ENCODE results near the gene TAGLN3.

TAGLN3 gene

DNA sequence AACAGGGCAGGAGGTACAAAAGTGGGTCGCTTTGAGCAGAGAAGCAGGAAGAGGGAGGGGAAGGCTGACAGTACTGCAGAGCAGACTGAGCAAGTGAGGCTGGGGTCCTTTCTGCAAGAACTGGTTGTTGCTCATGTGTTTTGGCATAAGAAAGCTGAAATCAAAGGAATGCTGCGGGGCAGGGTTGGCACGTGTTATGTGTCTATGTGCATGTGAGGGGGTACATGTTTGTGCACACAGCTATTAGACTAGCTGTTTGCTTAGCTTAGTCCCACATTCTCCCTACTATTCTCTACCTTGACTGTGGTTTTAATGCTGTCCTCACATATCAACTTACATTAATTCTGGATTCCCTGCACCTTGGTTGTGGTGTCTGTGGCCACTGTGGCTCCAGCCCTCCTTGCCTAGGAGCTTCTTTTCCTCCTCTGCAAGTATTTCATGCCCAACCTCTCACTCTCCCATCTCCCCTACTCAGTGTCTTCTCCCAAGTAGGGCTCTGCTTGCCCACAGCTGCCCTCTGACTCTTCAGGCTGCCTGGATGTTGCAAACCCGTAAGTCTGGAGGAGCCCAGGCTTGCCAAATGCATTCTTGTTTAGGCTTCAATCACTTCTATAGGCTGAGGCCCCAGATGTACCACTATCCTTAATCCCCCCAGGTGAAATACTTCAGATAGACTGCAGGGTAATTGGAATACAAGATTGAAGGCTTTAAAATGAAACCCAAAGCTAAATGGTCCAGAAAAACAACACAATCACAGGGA lies 4.8 kb downstream of the TAGLN3 start:
- no peak for DNase-seq
- intact Hi-C loops (cut with DNase I) = no loop called here

DNA sequence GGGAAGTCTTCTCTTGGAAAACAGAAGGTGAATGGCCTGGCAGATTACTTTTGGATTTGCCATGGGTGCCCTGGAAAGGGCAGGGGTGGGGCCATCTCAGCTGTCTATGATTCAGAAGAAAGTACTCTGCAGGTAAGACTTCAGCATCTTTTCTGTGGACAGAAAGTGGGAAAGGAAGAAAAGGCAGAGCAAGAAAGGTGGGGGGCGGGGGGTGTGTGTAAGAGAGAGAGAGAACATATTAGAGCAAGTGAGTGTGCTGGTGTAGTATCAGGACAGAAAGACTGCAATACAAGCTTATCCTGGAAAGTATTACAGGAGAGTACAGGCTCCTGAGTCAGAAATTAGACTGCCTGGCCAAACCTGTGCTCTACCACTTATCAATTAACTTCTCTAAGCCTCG lies 5.5 kb downstream of the TAGLN3 start:
- DNase-seq = no peak
- intact Hi-C loops (cut with DNase I) = no loop called here

DNA sequence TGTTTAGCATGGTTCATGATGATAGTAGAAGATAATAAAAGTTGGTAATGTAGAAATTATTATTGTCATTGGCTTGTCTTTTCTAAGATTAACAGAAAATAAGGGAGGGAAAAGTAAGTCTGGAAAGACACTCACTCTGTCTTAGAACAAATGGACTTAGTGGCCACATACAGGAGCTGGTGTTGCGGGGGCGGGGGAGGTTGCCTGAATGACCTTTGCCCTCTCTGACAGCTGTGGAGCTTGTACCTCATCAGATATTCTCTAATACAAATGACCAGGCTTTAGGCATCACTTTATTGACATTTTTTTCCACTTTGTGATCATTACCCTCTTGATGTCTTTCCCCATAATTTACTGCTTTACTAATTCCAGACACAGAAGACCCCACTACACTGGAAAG lies 5.9 kb downstream of the TAGLN3 start:
- intact Hi-C loops (cut with DNase I) = no loop called here
- DNase-seq = no peak

DNA sequence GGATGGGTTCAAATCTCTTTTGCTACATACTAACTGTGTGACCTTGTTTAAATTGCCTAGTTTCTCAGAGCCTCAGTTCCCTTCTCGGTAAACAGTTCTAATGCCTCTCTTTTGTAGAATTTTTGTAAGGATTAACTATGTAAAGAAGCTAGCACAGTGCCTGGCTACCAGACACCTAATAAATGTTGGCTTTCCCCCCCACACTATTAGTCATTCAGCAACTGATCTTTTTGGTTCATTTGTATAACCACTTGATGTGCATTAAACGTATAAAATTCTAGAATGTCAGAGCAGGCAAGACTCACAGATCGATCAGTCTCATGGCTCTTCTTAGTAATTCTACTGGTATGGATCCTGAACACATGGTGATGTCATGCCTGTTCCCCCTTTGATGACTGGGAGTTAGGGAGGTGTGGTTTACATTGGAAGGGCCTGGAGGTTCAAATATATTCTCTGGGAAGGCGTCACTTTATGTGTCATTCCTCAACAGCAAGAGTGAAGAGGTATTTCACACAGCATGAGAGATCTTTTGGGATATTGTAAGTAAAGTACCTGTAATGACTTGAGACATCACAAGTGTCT lies 6.5 kb downstream of the TAGLN3 start:
- intact Hi-C loops (cut with DNase I) = no loop called here
- no peak for DNase-seq

DNA sequence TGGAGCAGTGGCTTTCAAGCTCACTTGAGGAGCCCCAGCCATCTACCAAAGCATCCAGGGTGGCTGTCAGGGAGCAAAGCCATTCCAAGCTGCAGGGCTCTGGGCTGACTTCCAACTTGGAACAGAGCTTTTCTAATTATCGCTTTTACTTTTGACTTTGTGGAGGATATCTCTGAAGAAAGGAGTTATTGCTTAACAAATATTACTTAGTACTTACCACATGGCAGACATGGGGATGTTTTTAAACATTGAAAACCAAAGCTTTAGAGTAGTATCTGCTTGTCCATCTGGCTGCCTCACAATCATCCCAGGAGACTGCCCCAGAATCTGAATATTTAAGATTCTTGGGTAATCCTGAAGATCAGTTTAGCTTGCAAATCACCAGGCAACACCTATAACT lies 8.9 kb downstream of the TAGLN3 start:
- peak in 1 of 42 donors; percentile 31 for DNase-seq
- intact Hi-C loops (cut with DNase I) = no loop called here

DNA sequence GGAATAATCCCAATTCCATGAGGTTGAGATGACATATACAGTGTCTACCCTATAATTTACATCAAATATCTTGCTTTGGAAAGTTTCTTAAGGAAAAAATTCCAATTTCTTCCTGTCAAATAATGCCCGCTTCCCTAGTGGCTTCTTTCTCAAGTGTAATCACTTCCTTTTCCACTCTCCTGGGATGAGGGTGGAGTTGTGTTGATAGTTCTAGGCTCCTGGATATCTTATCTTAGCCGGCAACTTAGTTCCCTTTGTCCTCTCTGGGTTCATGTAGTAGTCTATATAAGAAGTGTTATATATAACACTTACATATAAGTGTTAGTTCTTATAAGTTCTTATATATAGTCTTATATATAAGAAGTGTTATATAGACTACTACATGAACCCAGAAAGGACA lies 10.9 kb downstream of the TAGLN3 start:
- intact Hi-C loops (cut with DNase I) = no loop called here

DNA sequence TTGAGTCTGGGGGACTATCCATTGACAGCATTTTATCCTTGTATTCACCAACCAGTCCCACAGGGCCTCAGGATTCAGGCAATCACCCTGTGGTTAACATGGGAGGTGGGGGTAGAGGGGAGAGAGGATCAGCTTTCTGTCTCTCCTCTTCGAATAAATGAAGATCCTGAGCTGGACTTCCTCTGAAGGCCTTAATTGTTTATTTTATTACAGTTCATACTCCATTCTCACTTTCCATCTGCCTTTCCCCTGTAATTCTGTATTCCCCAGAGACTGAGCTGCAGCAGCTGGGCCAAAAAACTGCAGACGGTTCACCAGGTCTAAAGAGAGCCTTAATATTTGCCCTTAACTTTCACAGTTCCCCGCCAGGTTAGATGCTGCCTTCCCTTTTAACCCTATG lies 11.9 kb downstream of the TAGLN3 start:
- DNase-seq = no peak

More for the DNA sequence above, 10.9 kb downstream of the TAGLN3 start:
- no peak for DNase-seq

DNA sequence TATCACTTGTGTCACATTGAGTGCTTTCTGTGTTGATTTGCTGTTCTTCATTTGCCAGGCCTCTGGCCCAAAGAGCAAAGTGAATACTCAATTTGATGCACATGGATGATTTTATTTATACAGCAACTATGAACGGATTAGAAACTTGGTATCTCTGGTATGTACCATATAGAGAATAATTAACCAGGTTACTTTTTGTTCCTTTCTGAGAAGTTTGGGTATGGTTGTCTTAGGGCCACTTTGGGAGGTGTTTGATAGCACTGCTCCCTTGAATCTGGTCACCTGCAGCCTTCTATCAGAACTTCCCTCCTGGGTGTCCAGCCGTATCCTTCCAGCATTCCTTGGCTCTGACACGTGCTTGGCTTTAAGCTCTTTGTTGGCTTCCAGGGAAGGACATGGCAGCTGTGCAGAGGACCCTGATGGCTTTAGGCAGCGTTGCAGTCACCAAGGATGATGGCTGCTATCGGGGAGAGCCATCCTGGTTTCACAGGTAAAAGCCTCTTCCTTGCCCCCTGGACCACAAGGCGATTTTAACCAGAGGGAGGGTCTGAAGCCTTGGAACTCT lies 12.7 kb downstream of the TAGLN3 start:
- intact Hi-C loops (cut with DNase I) = no loop called here

More for the DNA sequence above, 11.9 kb downstream of the TAGLN3 start:
- intact Hi-C loops (cut with DNase I) = no loop called here

DNA sequence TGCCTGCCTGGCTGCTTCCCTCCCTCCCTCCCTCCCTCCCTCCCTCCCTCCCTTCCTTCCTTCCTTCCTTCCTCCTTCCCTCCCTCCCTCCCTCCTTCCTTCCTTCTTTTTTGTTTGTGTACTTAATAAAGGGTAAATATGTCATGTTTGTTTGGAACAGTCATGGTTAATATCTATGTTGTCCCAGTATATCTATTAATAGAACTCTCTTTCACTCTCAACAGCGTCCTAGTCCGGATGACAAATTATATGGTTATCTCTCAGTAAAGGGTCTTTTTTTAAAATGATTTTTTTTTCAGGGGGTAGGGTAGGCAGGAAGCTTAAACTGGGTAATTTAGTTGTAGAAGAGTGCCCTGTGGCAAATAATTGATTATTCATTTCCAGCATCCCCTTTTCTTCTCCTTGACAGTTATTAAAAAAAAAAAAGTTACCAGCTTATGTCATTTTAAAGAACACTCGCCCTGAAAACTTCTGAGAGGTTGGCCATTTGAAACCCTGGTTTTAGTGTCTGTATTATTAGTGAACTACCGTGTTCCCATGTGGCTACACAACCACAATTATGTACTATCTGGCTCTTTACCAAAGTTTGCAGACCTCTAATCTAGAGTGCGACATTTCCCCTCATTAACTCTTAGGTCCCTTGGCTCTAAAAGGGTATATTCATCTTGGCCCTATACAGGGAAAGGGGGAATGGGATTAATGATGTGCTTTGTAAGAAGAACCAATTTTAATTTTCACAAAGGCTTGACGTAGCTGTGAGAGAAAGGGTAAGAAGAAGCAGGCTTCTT lies 13.7 kb downstream of the TAGLN3 start:
- intact Hi-C loops (cut with DNase I) = no loop called here

More for the DNA sequence above, 12.7 kb downstream of the TAGLN3 start:
- peak in 1 of 42 donors; percentile 28 for DNase-seq

DNA sequence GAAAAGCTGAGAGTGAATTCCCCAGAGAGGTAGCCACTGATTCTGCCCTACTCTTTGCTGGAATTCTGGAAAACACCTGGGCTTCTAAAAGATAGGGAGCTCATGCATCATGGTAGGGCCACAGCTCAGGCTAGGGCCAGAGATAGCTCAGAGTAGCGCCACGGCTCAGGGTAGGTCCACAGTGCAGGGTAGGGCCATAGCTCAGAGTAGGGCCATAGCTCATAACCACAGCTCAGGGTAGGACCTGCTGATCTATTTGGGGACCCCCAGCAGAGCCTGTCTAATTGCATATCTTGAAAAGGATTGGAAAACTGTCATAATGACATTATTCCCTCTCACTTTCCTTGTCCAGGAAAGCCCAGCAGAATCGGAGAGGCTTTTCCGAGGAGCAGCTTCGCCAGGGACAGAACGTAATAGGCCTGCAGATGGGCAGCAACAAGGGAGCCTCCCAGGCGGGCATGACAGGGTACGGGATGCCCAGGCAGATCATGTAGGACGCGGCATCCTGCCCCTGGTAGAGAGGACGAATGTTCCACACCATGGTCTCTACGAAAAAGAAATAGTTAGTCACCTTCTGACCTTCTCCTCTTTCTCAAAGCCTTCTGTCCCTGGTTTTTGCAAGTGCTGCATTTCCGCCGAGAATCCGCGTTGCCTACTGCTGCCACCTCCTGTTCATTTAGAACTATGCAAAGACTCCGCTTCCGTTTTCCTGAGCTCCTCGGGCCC lies 14.5 kb downstream of the TAGLN3 start:
- intact Hi-C loops (cut with DNase I) = no loop called here

More for the DNA sequence above, 13.7 kb downstream of the TAGLN3 start:
- no peak for DNase-seq

DNA sequence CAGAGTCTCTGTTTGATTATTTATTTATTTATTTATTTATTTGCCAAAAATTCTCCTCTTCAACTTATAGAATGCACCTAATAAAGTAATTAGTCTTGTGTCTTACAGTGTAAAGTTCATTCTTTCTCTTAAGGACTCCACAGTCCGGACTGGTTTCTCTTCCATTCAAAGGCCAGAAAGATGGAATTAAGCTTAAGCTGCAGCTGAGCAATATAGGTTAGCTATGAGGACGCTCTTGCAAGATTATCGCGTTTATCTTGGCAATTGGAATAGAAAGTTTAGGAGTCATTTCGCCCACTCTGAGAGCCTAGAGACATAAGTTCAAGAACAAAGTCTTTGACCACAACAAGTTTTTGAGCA lies 15.0 kb downstream of the TAGLN3 start:
- intact Hi-C loops (cut with DNase I) = no loop called here

More for the DNA sequence above, 14.5 kb downstream of the TAGLN3 start:
- peak; percentile 53 to 86 (median 72) for DNase-seq

DNA sequence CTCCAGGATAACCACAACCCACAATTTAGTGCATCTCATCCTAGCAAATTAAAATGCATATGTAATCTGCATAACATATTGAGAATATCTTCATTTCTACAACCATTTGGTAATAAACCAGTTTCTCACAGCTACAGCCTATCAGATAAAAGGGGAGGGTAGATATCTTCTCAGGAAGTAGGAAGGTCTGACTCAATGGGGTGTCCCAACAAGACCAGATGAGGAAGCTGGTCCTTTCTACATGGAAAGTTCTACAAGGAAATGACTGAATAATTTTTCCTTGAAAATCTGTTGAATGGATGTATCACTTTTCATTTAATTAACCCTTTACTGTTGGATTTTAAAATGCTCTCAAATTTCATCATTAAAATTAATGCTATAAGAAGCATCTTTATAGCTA lies 18.4 kb downstream of the TAGLN3 start:
- intact Hi-C loops (cut with DNase I) = no loop called here
- DNase-seq = no peak

More for the DNA sequence above, 15.0 kb downstream of the TAGLN3 start:
- no peak for DNase-seq

DNA sequence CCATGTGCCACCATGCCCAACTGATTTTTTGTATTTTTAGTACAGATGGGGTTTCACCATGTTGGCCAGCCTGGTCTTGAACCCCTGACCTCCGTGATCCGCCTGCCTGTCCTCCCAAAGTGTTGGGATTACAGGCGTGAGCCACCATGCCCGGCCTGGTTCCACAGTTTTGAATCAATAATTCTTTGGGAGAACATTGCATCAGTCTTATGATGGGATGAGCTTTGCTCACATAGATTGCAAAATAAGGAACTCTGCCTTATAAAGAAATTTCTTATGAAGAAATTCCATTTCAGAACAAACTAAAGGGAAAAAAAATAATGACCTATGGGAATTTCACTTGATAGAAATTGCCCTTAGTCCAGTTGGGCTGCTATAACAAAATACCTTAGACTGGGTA lies 20.0 kb downstream of the TAGLN3 start:
- peak in 1 of 42 donors; percentile 13 for DNase-seq
- intact Hi-C loops (cut with DNase I) = no loop called here

DNA sequence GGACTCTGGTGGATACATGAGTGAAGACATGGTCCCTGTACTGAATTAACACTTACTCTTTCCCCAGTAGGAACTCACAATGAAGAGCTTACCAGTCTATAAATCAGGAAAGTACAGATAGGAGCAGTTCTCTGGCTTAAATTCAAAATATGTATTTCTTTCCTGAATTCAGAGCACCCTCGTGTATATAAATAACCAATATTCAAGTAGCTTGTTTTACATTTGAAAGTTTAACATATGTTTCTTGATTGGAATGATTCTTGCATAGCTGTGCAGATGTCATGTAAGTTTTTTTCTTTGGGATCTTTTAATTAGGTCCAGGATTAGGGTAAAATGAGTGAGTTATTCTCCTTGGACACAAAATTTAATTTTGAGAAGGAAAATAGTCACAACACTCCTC lies 21.0 kb downstream of the TAGLN3 start:
- intact Hi-C loops (cut with DNase I) = no loop called here
- no peak for DNase-seq

DNA sequence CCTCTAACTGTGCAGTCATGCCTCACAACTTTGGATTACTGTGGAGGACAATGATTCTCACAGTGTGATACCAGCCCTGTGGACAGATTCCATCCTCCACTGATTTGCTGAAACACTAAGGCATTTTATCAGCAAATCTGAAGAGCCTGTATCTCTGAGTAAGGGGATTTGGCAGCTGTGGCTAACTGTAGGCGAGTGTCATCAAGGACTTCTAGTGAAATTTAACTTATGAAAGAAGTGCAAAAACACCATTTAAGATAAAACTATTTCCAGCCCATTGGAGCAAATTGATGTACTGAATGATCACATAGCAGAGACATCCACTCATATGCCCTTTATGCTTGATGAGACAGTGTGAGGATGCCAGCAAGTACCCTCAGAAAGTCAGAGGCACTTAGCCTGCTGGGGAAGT lies 22.0 kb downstream of the TAGLN3 start:
- intact Hi-C loops (cut with DNase I) = no loop called here
- DNase-seq = peak in 1 of 42 donors; percentile 28

DNA sequence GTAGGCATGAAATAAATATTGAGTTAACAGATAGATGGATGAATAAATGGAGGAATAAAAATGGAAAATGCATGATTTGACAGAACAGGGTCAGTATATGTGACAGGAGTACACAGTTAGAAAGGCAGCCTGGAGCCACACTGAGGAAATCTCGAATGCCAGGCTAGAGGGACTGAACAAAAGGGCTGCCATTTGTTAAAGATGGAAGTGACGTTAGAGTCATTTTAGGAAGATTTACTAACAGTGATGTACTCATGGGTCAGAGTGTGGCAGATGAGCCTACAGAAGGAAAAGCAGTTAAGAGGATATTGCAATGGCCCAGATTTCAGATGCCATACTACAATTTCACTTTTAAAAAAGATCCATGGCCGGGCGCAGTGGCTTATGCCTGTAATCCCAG lies 28.4 kb downstream of the TAGLN3 start:
- intact Hi-C loops (cut with DNase I) = no loop called here

DNA sequence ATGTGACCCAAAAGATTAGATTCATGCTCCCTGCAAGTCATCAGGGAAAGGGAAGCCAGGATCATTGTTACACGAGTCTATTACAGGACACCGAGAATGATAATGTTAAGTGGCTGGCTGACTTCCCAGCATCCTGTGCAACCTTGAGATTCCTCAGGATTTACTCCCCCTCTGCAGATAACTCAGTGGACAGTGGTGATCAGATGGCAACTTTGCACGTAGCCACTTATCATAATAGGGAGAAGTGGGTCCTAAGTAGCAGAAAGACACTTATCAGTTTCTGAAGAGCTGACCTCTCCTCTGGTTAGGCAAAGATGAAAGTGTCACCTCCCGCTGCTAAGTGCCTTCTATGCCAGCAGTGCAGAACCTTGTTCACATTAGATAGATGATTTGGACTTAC lies 29.1 kb downstream of the TAGLN3 start:
- intact Hi-C loops (cut with DNase I) = no loop called here
- DNase-seq = peak in 1 of 42 donors; percentile 12

More for the DNA sequence above, 28.4 kb downstream of the TAGLN3 start:
- DNase-seq = peak in 1 of 42 donors; percentile 19

DNA sequence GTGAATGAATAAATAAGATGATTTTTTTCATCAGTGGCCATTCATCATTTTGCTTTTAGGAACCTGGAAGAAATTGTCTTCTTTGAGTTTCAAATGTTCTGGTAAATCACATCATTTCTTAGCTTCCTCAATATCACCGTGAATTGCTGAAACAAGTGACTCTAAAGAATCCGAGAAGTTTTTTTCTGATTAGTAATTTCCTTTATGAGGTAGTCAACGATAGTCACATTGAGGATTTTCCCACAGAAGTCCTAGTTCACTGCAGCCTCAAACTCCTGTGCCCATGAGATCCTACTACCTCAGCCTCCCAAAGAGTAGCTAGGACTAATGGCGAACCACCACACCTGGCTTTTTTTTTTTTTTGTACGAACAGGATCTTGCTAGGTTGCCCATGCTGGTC lies 32.2 kb downstream of the TAGLN3 start:
- no peak for DNase-seq
- intact Hi-C loops (cut with DNase I) = no loop called here

DNA sequence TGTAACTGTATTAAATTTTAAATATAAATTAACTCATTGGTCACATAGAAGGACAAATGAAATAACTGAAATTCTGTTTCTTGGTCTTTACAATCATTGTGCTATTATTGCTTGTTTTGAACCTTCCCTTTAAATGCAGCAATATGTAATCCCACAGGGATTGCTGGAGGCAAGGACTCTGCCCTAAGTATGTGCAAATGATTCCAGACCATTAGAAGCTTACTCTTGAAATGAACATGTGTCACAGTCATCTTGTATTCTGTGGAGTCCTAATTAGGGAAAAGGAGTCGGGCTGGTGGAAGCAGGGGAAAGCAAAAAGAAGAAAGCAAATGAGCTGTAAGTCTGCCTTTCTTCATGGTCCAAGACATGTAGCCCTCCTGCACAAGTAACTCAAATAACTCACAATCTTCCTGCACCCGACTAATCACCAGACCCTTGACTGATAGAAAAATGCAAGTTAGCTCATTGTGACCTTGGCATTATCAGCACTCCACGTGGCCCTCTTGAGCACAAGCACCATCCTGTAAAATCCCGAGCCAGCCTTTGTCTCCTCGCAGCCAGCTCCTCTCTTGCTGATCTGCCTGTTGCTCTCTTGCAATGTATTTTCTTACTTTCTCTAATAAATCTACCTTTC lies 33.5 kb downstream of the TAGLN3 start:
- no peak for DNase-seq
- intact Hi-C loops (cut with DNase I) = no loop called here

Measured in head of caudate nucleus (tissue), 42 donors.